ENCODE data around the gene KIDINS220.

Gene KIDINS220

DNA sequence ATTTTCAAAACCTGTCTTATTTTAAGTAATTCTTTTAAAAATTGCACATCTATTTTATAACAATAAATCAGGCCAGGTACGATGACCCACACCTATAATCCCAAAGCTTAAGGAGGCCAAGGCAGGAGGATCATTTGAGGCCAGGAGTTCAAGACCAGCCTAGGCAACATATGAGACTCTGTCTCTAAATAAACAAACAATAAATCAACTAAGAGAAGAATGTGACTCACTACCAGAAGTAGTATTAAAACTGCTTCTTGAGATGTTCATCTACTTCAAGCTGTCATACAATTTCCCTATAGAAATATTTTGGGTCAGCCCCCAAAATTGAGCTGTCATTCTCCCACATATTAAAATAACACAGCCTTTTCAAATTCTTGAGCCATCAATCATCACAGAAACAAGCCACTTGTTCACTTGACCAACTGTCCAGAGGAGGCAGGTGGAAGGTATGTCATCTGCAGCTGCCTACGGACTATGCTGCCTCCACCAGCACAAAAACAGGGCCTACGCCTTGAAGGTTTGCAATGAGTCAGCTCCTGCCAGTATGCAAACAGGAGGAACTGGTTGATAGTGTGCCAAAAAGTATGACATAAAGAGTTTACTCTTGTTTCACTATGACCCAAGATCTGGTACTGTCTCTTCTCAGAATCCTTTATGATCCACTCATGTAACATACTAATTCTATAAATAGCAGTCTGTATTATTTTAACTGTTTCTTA, 33.6 kb downstream of the KIDINS220 start:
- H3K9ac ChIP-seq (ENCODE audit: low read depth, low read length): no peak overlapping the region
- peaks cover 20% of the 10 kb centered on the region for H3K36me3 ChIP-seq (ENCODE audit: control insufficient read depth, insufficient read depth, low read length)
- no peaks in the 10 kb centered on the region for H3K4me1 ChIP-seq (ENCODE audit: control insufficient read depth, insufficient read depth, low read length)
- H3K27ac ChIP-seq (ENCODE audit: low read depth, low read length): no peak overlapping the region
- H3K4me3 ChIP-seq (ENCODE audit: low read depth, low read length): no peak overlapping the region
- H3K27me3 ChIP-seq (ENCODE audit: control insufficient read depth, insufficient read depth, low read length): no peaks in the 10 kb centered on the region
- H3K9me3 ChIP-seq (ENCODE audit: control insufficient read depth, insufficient read depth, low read length): no peaks in the 10 kb centered on the region

DNA sequence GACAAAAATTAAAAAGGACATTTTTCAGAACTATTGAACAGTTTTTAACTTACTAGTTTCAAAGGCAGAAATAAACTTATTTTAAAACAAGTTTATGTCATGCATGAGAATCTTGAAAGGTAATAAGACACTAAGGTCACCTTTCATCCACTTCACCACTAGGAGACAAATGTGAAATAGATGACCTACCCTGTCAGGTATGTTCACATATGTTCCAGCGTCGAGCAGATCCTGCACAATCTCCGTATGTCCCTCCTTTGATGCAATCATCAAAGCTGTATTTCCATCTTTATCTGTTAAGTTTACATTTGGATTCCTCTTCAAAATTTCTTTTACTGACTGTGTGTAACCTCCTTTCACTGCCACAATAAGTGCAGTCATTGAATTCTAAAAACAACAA, 34.7 kb downstream of the KIDINS220 start:
- Histone ChIP-seq H3K4me1 (ENCODE audit: control insufficient read depth, insufficient read depth, low read length) (no peaks in the 10 kb centered on the region), H3K27me3 (ENCODE audit: control insufficient read depth, insufficient read depth, low read length) (no peaks in the 10 kb centered on the region), H3K4me3 (ENCODE audit: low read depth, low read length) (no peak overlapping the region), H3K9ac (ENCODE audit: low read depth, low read length) (no peak overlapping the region), H3K9me3 (ENCODE audit: control insufficient read depth, insufficient read depth, low read length) (no peaks in the 10 kb centered on the region), H3K27ac (ENCODE audit: low read depth, low read length) (no peak overlapping the region), H3K36me3 (ENCODE audit: control insufficient read depth, insufficient read depth, low read length) (peaks cover 24% of the 10 kb centered on the region)

DNA sequence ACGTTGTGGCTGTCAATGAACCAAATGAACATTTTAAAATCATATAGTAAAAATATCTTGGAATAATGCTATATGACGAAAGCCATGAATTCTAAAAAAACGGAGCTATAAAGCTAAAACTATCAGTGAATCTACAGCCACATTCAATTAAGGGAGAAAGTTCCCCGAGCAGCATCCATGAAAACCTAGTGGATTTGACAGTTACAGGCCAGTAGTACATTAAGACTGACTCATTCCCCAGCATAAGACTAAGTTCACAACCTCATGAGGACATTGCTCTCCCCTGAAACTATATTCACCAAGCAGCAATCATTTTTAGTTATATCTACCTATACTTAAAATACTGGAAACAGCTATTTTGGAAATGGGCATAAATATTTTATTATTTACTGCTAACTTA, 36.6 kb downstream of the KIDINS220 start:
- peaks cover 23% of the 10 kb centered on the region for H3K36me3 ChIP-seq (ENCODE audit: control insufficient read depth, insufficient read depth, low read length)
- no peak overlapping the region for H3K27ac ChIP-seq (ENCODE audit: low read depth, low read length)
- H3K9me3 ChIP-seq (ENCODE audit: control insufficient read depth, insufficient read depth, low read length): no peaks in the 10 kb centered on the region
- H3K4me3 ChIP-seq (ENCODE audit: low read depth, low read length): no peak overlapping the region
- no peaks in the 10 kb centered on the region for H3K4me1 ChIP-seq (ENCODE audit: control insufficient read depth, insufficient read depth, low read length)
- H3K9ac ChIP-seq (ENCODE audit: low read depth, low read length): no peak overlapping the region
- H3K27me3 ChIP-seq (ENCODE audit: control insufficient read depth, insufficient read depth, low read length): no peaks in the 10 kb centered on the region

DNA sequence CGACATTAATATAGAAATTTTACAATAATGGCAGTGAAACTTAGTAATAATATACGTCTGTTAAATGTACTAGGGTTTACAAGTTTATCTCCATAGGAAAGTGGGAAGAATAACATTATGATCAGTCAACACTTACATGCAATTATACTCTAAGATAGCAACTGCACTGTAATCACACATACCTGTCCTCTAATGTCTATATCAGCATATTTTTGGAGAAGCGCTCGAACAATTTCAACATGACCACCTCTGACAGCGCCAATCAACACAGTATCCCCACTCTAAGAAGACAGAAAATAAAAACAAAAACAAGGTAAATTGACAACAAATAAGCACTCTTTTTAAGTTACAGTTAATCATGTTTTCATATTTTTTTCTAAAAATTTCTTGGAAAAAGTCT, 37.2 kb downstream of the KIDINS220 start:
- H3K9me3 ChIP-seq (ENCODE audit: control insufficient read depth, insufficient read depth, low read length): no peaks in the 10 kb centered on the region
- no peak overlapping the region for H3K4me3 ChIP-seq (ENCODE audit: low read depth, low read length)
- H3K27me3 ChIP-seq (ENCODE audit: control insufficient read depth, insufficient read depth, low read length): no peaks in the 10 kb centered on the region
- no peak overlapping the region for H3K9ac ChIP-seq (ENCODE audit: low read depth, low read length)
- peaks cover 17% of the 10 kb centered on the region for H3K36me3 ChIP-seq (ENCODE audit: control insufficient read depth, insufficient read depth, low read length)
- no peaks in the 10 kb centered on the region for H3K4me1 ChIP-seq (ENCODE audit: control insufficient read depth, insufficient read depth, low read length)
- no peak overlapping the region for H3K27ac ChIP-seq (ENCODE audit: low read depth, low read length)

DNA sequence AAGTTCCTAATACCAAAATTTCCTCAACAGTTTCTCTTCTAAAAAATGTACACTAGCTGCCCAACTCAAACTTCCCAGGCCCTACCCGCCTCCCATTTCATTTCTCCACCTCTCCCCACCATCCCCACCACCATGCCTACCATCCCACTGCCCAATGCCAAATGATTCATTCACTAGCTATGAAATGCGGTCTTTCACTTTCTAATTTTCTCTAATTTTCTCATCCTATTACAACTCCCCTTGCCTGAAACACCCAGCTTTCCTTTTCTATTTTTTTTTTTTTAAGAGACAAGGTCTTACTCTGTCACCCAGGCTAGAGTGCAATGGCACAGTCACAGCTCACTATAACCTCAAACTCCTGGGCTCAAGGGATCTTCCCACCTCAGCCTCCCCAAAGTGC, 38.4 kb downstream of the KIDINS220 start:
- Histone ChIP-seq H3K9ac (ENCODE audit: low read depth, low read length) (no peak overlapping the region), H3K9me3 (ENCODE audit: control insufficient read depth, insufficient read depth, low read length) (no peaks in the 10 kb centered on the region), H3K27me3 (ENCODE audit: control insufficient read depth, insufficient read depth, low read length) (no peaks in the 10 kb centered on the region), H3K27ac (ENCODE audit: low read depth, low read length) (no peak overlapping the region), H3K36me3 (ENCODE audit: control insufficient read depth, insufficient read depth, low read length) (peaks cover 14% of the 10 kb centered on the region), H3K4me3 (ENCODE audit: low read depth, low read length) (no peak overlapping the region), H3K4me1 (ENCODE audit: control insufficient read depth, insufficient read depth, low read length) (no peaks in the 10 kb centered on the region)

DNA sequence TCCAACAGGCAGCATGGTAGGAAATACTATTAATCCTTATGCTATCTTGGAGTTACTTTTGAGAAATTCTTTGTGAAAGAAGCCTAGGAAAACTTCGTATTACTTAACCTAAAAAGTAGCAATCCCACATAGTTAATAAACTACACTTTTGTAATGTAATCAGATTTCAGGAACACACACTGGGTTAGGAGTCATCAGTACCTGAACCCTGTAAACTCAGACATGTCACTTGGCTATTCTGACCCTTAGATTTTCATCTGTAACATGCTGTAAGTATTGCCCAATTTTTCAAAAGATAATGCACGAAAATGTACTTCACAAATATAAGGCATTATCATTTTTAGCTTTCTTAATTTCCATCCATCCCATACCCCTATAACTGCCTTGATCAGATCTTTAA, 39.0 kb downstream of the KIDINS220 start:
- no peak overlapping the region for H3K4me3 ChIP-seq (ENCODE audit: low read depth, low read length)
- no peaks in the 10 kb centered on the region for H3K27me3 ChIP-seq (ENCODE audit: control insufficient read depth, insufficient read depth, low read length)
- no peaks in the 10 kb centered on the region for H3K9me3 ChIP-seq (ENCODE audit: control insufficient read depth, insufficient read depth, low read length)
- no peak overlapping the region for H3K9ac ChIP-seq (ENCODE audit: low read depth, low read length)
- H3K27ac ChIP-seq (ENCODE audit: low read depth, low read length): no peak overlapping the region
- peaks cover 16% of the 10 kb centered on the region for H3K36me3 ChIP-seq (ENCODE audit: control insufficient read depth, insufficient read depth, low read length)
- H3K4me1 ChIP-seq (ENCODE audit: control insufficient read depth, insufficient read depth, low read length): no peaks in the 10 kb centered on the region

DNA sequence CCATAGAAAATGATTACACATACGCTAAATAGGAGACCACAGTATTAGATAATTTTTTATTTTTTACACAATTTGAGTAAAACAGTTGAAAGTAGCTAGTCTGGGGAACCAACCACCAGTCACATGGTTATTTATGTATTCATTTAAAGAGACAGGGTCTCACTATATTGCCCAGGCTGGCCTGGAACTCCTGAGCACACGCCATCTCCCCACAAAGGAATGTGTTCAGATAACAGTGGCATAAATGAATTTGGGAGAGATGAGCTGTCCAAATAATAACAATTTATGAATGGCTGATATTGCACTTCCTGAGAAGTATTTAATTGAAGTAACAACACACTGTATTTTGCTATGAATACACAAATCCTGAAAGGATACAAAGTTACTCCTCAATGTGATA, 39.7 kb downstream of the KIDINS220 start:
- H3K9ac ChIP-seq (ENCODE audit: low read depth, low read length): no peak overlapping the region
- no peak overlapping the region for H3K27ac ChIP-seq (ENCODE audit: low read depth, low read length)
- H3K4me1 ChIP-seq (ENCODE audit: control insufficient read depth, insufficient read depth, low read length): no peaks in the 10 kb centered on the region
- H3K27me3 ChIP-seq (ENCODE audit: control insufficient read depth, insufficient read depth, low read length): no peaks in the 10 kb centered on the region
- H3K36me3 ChIP-seq (ENCODE audit: control insufficient read depth, insufficient read depth, low read length): peaks cover 16% of the 10 kb centered on the region
- no peaks in the 10 kb centered on the region for H3K9me3 ChIP-seq (ENCODE audit: control insufficient read depth, insufficient read depth, low read length)
- no peak overlapping the region for H3K4me3 ChIP-seq (ENCODE audit: low read depth, low read length)

DNA sequence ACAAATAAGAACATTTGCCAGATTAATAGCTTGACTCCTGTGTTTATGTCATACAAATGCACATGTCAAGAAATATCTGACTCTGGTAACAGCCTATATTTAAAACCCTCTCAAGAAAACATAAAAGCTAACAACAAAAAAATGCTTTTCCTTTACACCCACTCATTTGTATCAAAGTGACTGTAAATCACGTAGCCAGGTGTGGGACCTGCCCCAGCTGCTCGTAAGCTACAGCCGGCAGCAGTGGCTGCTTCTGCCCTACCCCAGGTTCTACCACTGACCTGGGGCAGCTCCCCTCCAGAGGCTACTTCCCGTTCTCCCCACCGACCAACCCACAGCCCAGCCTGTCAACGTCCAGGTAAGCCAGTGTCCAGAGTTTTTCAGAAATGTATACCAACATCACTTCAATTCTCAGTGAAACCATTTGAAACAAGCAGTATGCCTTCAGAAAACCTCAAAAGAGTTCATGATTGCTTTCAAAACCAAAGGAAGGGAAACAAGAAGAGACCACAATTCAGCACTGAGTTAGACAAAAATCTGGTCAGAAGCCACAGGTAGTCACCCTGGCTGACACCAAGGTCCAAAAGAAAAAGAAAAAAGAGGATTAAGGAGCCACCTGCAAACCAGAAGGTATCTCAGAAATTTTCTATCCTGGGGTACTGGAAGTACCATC, 40.4 kb downstream of the KIDINS220 start:
- no peaks in the 10 kb centered on the region for H3K9me3 ChIP-seq (ENCODE audit: control insufficient read depth, insufficient read depth, low read length)
- H3K36me3 ChIP-seq (ENCODE audit: control insufficient read depth, insufficient read depth, low read length): peaks cover 16% of the 10 kb centered on the region
- no peak overlapping the region for H3K9ac ChIP-seq (ENCODE audit: low read depth, low read length)
- H3K4me3 ChIP-seq (ENCODE audit: low read depth, low read length): no peak overlapping the region
- H3K27ac ChIP-seq (ENCODE audit: low read depth, low read length): no peak overlapping the region
- no peaks in the 10 kb centered on the region for H3K27me3 ChIP-seq (ENCODE audit: control insufficient read depth, insufficient read depth, low read length)
- no peaks in the 10 kb centered on the region for H3K4me1 ChIP-seq (ENCODE audit: control insufficient read depth, insufficient read depth, low read length)

DNA sequence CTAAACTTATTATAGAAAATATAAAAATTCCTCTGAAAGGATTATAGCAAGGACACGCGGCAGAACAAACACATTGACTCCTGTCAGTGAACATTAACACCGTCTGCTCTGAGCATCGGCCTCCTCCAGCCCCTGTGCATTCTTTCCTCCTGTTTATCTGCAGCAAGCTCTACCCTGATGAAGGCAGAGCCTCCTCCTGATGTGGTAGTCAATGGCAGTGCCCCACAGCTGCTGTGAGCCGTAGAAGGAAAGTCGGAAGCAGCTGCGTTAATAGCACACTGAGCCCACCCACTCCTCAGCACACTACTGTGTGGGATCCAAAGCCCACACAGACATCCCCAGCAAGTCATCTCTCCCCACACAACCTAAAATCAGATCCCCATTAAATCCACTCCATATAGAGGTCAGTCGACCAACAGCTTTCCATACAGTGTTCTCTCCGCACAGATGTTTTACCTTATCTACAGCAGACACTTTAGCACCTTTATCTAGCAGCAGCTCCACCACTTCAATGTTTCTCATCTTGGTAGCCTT, 41.0 kb downstream of the KIDINS220 start:
- peaks cover 16% of the 10 kb centered on the region for H3K36me3 ChIP-seq (ENCODE audit: control insufficient read depth, insufficient read depth, low read length)
- no peak overlapping the region for H3K9ac ChIP-seq (ENCODE audit: low read depth, low read length)
- H3K27me3 ChIP-seq (ENCODE audit: control insufficient read depth, insufficient read depth, low read length): no peaks in the 10 kb centered on the region
- H3K4me3 ChIP-seq (ENCODE audit: low read depth, low read length): no peak overlapping the region
- H3K9me3 ChIP-seq (ENCODE audit: control insufficient read depth, insufficient read depth, low read length): no peaks in the 10 kb centered on the region
- no peaks in the 10 kb centered on the region for H3K4me1 ChIP-seq (ENCODE audit: control insufficient read depth, insufficient read depth, low read length)
- H3K27ac ChIP-seq (ENCODE audit: low read depth, low read length): no peak overlapping the region

DNA sequence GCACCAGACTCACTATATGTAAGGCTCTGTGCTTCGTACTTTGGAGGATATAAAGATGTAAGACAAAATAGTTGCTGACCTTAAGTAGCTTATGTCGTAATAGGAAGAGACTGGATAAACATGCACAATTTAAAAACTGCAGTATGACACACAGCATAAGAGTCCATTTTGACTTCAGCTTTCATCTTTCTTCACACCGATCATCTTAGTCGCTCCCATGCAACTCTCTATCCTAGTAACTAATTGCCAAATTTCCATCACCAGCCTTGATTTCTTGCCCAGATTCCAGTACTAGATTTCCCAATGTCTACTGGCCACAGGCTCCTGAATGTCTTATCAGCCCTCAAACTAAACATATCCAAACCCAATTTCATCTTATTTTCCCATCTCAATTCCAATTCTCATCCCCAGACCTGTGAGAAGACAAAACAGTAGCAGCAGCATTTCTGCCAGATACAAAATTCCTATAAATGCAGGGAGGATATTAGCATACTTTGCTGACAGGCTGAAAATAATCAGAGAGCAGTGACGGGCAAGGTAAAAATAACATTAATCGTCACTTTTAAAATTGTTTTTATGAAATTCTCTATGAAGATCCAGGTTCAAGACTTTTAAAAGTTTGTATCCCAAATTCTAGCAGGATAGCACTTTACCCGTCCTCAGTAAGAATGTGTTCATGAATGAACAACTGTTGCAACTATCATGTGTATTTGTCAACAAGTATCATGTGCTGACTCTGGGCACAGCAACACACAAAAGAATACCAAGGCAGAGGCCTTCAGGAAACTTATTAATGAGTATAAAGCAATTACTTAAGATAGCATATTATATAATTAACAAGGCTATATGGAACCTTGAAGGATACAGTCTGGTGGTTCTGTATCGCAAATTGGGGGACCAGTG, 42.2 kb downstream of the KIDINS220 start:
- no peak overlapping the region for H3K9ac ChIP-seq (ENCODE audit: low read depth, low read length)
- no peak overlapping the region for H3K27ac ChIP-seq (ENCODE audit: low read depth, low read length)
- no peaks in the 10 kb centered on the region for H3K9me3 ChIP-seq (ENCODE audit: control insufficient read depth, insufficient read depth, low read length)
- H3K4me1 ChIP-seq (ENCODE audit: control insufficient read depth, insufficient read depth, low read length): no peaks in the 10 kb centered on the region
- no peaks in the 10 kb centered on the region for H3K27me3 ChIP-seq (ENCODE audit: control insufficient read depth, insufficient read depth, low read length)
- no peak overlapping the region for H3K4me3 ChIP-seq (ENCODE audit: low read depth, low read length)
- peaks cover 22% of the 10 kb centered on the region for H3K36me3 ChIP-seq (ENCODE audit: control insufficient read depth, insufficient read depth, low read length)

Data from HUES48 (cell line).